SIG-M5 (cell line): ENCODE results near the gene CCDC154.

ENCODE experiments used
- DNase-seq: peaks from one replicate; lab custom pipeline; 2025; lab: John Stamatoyannopoulos, UW

The CCDC154 gene

DNA sequence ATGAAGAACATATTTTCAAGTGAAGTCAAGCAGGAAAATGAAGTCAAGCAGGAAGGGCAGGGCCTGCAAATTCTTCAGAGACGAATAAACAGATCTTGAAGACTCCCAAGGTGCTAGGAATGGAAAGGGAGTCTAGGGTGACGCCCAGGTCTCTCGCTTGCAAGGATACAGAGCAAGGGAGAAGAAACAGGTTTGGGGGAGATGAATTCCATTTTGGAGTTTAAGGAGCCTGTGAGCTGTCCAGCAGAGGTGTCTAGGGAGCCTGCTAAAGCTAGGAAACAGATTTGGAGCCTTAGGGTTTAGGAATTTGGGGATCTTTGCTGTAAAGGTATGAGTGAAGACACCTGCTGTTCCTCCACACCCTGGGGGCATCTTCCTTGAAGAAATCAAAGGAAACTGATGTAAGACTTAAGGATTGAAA lies 27.8 kb downstream of the CCDC154 start:
- DNase-seq = no peak

GRCh38 chr16:1414532-1415260 lies 29.7 kb downstream of the CCDC154 start, which contains the start of gene UNKL:
TSS of gene UNKL (minus strand) at chr16:1414704. CDS start at chr16:1414691, 13 bp downstream.
- no peak for DNase-seq

GRCh38 chr16:1413684-1414531 lies 30.4 kb downstream of the CCDC154 start:
- DNase-seq = no peak

GRCh38 chr16:1412847-1413246 lies 31.5 kb downstream of the CCDC154 start:
- DNase-seq = no peak

- no peak for DNase-seq
Measured at GRCh38 chr16:1408171-1408837, 36.1 kb downstream of the CCDC154 start.

- DNase-seq = no peak
Measured at GRCh38 chr16:1407753-1408152, 36.6 kb downstream of the CCDC154 start.

- DNase-seq = no peak
Measured at GRCh38 chr16:1403733-1404132, 40.6 kb downstream of the CCDC154 start.

GRCh38 chr16:1403036-1403435 lies 41.3 kb downstream of the CCDC154 start:
- no peak for DNase-seq

- no peak for DNase-seq
Measured at GRCh38 chr16:1401758-1402154, 42.6 kb downstream of the CCDC154 start.

DNA sequence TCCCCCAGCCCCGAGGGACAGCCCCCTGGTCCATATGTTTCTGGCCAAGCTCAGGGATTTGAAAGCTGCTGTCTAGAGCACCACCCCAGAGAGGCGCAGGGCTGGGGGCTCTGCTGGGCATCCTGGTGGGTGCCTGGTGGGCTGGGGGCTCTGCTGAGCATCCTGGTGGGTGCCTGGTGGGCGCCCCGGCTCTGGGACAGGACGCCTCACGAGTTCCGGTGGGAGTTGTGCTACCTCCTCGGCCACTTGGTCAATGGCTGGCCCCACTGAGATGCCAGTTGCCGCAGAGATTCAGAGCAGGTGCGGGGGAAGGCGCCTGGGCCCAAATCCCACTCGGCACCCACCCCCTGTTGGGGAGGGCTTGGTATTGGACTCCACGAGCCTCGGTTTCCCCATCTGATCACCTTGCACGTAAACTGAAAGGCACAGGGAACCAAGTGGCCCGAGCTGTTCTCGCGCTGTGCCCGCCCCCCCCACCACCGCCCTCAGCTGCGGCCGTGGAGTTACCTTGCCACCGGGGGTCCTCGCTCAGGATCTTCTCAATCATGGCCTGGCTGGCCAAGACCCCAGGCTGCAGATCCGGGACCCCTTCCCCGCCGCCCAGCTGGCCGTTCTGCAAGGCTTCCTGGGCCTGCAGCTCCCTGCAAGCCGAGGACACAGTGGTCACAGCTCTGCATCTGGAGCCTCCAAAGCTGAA lies 43.1 kb downstream of the CCDC154 start:
- DNase-seq = no peak

DNA sequence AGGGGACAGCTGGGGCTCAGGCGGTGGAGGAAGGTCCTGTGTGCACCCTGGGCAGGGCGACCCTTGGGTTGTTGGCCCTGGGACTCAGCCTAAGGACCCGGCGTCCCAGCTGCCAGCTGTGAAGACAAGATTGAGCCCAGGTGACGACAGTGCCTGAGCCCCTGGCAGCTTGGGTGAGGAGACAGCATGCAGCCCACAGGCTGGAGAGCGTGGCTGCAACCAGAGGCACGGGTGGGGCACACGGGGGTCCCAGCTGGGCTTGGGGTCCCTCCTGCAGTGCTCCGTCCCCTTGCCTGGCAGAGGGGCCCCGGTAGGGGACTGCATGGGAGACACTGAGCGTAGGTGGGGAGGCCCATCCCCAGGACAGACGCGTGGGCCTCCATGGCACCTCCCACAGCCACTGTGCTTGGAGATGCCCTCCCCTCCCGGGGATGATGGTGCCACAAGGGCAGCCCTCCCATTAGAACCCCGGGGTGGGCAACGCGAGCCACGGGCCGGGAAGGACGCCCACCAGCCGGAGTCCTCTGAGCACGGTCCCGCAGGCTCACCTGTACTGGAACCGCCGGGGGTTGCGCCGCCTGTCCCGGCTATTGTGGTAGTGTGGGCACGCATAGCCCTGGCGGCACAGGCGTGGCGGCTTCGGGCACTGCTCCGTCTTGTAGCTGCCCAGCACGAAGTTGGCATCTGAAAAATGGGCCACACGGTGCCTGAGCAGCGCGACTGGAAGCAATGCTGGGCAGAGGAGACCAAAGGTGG lies 45.4 kb downstream of the CCDC154 start:
- DNase-seq = no peak

- DNase-seq = no peak
Measured at GRCh38 chr16:1398351-1398750, 46.0 kb downstream of the CCDC154 start.

DNA sequence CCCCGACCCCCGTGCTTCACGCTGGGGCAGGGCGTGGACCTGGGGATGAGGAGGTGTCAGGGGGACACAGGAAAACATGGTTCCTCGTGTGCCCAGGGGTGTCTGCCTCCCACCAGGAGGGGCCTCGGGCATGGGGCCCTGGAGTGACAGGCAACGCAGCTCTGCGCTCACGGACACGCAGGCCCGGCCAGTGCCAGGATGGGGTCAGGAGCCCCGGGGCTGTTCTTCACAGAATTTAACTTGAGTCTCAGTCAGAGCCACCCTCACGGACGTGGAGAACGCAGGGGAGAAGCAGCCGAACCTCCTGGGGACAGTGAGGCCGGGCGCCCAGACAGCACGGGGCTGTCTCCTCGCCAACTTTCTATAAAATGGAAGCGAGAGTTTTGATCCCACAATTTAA lies 46.6 kb downstream of the CCDC154 start:
- DNase-seq = no peak

GRCh38 chr16:1395444-1396031 lies 48.8 kb downstream of the CCDC154 start:
- no peak for DNase-seq

- DNase-seq = no peak
Measured at GRCh38 chr16:1394367-1394951, 49.9 kb downstream of the CCDC154 start.

DNA sequence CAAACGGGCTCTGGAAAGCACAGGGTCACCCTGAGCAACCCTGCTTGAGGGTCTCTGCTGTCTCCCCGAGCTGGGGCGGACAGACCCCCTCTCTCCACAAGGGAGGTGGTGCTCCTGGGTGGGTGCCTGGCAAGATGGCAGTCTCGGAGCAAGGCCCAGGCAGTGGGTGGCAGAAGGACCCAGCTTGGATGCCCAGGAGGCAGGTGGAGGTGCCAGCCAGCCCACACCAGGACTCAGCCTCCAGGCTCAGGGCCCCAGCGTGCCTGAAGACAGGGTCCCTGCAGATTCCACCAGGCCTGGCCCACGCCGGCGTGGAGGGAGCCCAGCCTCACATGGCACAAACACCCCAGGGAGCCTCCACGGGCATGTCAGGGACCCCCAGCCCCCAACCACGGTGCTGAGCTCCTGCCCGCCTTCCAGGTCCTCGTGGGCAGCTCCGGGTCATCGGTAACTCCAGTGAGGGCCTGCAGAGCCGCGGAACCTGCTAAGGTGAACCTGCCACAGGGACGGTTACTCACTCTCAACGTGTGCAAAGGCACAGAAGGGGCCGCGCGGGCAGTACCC lies 50.7 kb downstream of the CCDC154 start:
- no peak for DNase-seq

DNA sequence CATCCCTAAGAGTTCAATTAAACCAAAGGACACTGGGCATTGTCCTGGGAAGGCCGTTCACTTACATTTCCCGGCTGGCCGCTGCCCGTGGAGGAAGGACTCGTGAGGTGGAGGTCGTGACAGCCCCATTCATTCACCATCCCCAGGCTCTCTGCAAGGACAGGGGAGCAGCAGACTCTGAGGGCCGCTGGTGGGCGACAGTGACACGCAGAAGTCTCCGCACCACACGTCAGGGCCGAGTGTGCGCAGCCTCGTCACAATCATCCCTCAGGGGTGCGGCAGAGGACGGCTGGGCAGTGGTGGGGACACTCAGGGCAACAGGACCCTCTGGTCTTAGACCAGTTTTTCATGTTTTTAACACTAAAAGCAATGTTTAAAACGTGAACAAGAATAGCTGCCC lies 51.5 kb downstream of the CCDC154 start:
- DNase-seq = no peak

DNA sequence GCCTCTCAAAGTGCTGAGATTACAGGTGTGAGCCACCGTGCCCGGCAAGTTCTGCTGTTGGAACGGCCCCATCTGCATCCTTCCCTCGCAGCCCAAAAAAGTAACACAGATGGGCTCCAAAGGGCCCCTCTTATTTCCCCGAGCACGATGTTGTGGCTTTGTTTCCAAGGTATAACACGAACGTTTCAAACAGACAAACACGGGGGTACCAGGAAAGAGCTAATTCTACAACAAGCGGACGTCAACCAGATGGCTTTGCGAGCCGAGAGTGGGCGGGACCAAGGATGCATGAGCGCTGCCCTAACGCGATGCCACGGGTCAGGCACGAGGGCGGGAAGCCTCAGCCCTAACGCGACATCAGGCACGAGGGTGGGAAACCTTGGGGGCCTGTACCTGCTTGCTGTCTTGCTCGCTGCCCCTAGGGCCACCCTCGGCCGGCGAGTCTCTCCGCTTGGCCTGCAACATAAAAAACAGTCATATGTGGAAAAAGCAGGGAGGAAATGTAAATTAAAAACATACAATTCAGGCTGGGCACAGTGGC lies 54.0 kb downstream of the CCDC154 start:
- DNase-seq = no peak

DNA sequence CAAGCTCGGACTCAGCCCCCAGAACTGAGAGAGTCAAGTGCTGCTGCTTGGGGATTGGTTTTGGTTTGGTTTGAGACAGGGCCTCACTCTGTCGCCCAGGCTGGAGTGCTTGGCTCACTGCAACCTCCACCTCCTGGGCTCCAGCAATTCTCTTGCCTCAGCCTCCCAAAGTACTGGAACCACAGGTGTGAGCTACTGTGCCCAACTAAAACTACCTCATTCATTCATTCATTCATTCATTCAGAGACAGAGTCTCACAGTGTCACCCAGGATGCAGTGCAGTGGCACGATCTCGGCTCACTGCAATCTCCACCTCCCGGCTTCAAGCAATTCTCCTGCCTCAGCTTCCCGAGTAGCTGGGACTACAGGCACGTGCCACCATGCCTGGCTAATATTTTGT lies 54.6 kb downstream of the CCDC154 start:
- no peak for DNase-seq

- no peak for DNase-seq
Measured at GRCh38 chr16:1387331-1387730, 57.0 kb downstream of the CCDC154 start.
